H1 (cell line): ENCODE measurements around the gene ARHGAP32. TPM values are rescaled to one million over a fixed set of nuclear protein-coding genes. Genes with fewer than 3 reads are reported as not detected.

Source experiments
- CTCF ChIA-PET: fragments of 300-600 bp; sonication (Branson Sonifier 250); formaldehyde crosslinking; loops from one replicate; lab custom pipeline; 2021; ENCODE audit not compliant: partially characterized antibody; lab: Charles Lee
- POLR2A ChIA-PET: fragments of 300-600 bp; sonication (Branson Sonifier 250); formaldehyde crosslinking; loops from one replicate; lab custom pipeline; 2021; ENCODE audit warnings: inconsistent platforms; ENCODE audit not compliant: partially characterized antibody; lab: Charles Lee
- DNase-seq, 2 experiments: peaks; one replicate each; pipeline versions ENCODE4 v3.0.0 to v3.0.0-alpha.2; 2010 to 2022; ENCODE audit warnings: low spot score in 2 of 2, low read depth in 1 of 2, mixed read lengths in 1 of 2
- FAIRE-seq: peaks from 2 replicates; lab custom pipeline; 2011; peaks lifted over from hg19 to GRCh38; lab: Jason Lieb, UNC
- H2AFZ ChIP-seq: 2 replicates; pipeline ENCODE4 v1.8.1; 2012; ENCODE audit warnings: low read length, inconsistent platforms
- H2AK5ac ChIP-seq: 2 replicates; pipeline ENCODE4 v1.6.1; 2013; ENCODE audit warnings: low read depth, low read length
- H2BK120ac ChIP-seq: replicated peaks from 2 replicates; pipeline ENCODE3; 2013; ENCODE audit warnings: low read depth, low read length, inconsistent platforms
- H2BK12ac ChIP-seq: 2 replicates; pipeline ENCODE4 v1.6.1; 2013; ENCODE audit warnings: low read depth, low read length
- H2BK15ac ChIP-seq: 2 replicates; pipeline ENCODE4 v1.6.1; 2013; ENCODE audit warnings: low read length
- H2BK20ac ChIP-seq: 2 replicates; pipeline ENCODE4 v1.6.1; 2013; ENCODE audit warnings: low read length
- H2BK5ac ChIP-seq: 2 replicates; pipeline ENCODE4 v1.6.1; 2013; ENCODE audit warnings: low read depth, low read length
- H3K14ac ChIP-seq: 2 replicates; pipeline ENCODE4 v1.6.1; 2013; ENCODE audit warnings: inconsistent platforms; ENCODE audit not compliant: insufficient read length
- H3K18ac ChIP-seq: 2 replicates; pipeline ENCODE4 v1.6.1; 2013; ENCODE audit warnings: low read length; ENCODE audit errors: extremely low read depth
- H3K23ac ChIP-seq: 2 replicates; pipeline ENCODE4 v1.6.1; 2013; ENCODE audit warnings: inconsistent platforms; ENCODE audit not compliant: insufficient read length
- H3K23me2 ChIP-seq: 2 replicates; pipeline ENCODE4 v1.6.1; 2013; ENCODE audit warnings: low read depth, low read length
- H3K27ac ChIP-seq: 2 replicates; pipeline ENCODE4 v1.6.1; 2011; ENCODE audit warnings: low read depth, low read length, inconsistent platforms
- H3K27me3 ChIP-seq, 4 experiments: replicated peaks in 1 of 4; 1 replicate in 1 of 4; 2 replicates in 3 of 4; pipeline versions ENCODE4 v1.6.1 to v1.8.1; 2011 to 2013; ENCODE audit warnings: low read length in 3 of 4, mild to moderate bottlenecking in 3 of 4, inconsistent platforms in 2 of 4, mixed read lengths in 2 of 4, moderate library complexity in 1 of 4; ENCODE audit not compliant: control insufficient read depth in 3 of 4, insufficient read depth in 3 of 4; ENCODE audit errors: extremely low read depth in 1 of 4
- H3K36me3 ChIP-seq, 4 experiments: 2 replicates each; pipeline versions ENCODE4 v1.6.1 to v1.8.1; 2011 to 2013; ENCODE audit warnings: mild to moderate bottlenecking in 4 of 4, low read length in 3 of 4, moderate library complexity in 2 of 4, control low read depth in 1 of 4, inconsistent platforms in 1 of 4; ENCODE audit not compliant: insufficient read depth in 4 of 4, control insufficient read depth in 2 of 4
- H3K4ac ChIP-seq: replicated peaks from 2 replicates; pipeline ENCODE3; 2013; ENCODE audit warnings: low read length, low read depth, mixed read lengths, inconsistent platforms; ENCODE audit not compliant: insufficient read length
- H3K4me1 ChIP-seq, 4 experiments: replicated peaks in 1 of 4; 1 replicate in 1 of 4; 2 replicates in 3 of 4; pipeline versions ENCODE4 v1.6.1 to v1.8.1; 2011 to 2013; ENCODE audit warnings: low read length in 3 of 4, inconsistent platforms in 2 of 4, mixed read lengths in 1 of 4; ENCODE audit not compliant: insufficient read depth in 4 of 4, control insufficient read depth in 3 of 4
- H3K4me2 ChIP-seq, 2 experiments: 2 replicates each; pipeline versions ENCODE4 v1.6.1 to v1.8.1; 2011 to 2013; ENCODE audit warnings: low read depth in 2 of 2, low read length in 2 of 2, control low read depth in 1 of 2, inconsistent platforms in 1 of 2, mild to moderate bottlenecking in 1 of 2; ENCODE audit not compliant: insufficient read depth in 1 of 2
- H3K4me3 ChIP-seq, 4 experiments: fragments of 200-600, 300-600 bp in 1 of 4; sonication (generic), shearing (Covaris generic), sonication (Bioruptor Twin) in 1 of 4; 2 replicates each; pipeline versions ENCODE4 v1.5.1 to v1.8.1; 2011 to 2016; ENCODE audit warnings: low read length in 4 of 4, low read depth in 3 of 4, control low read depth in 2 of 4, inconsistent platforms in 2 of 4, mild to moderate bottlenecking in 2 of 4, mixed read lengths in 1 of 4, moderate library complexity in 1 of 4; ENCODE audit not compliant: insufficient read depth in 2 of 4; ENCODE audit errors: extremely low read depth in 1 of 4
- H3K56ac ChIP-seq: replicated peaks from 2 replicates; pipeline ENCODE3; 2013; ENCODE audit warnings: low read depth, mild to moderate bottlenecking, mixed read lengths, low read length, inconsistent platforms; ENCODE audit not compliant: insufficient read length
- H3K79me1 ChIP-seq: 2 replicates; pipeline ENCODE4 v1.6.1; 2013; ENCODE audit warnings: low read depth, low read length, control low read depth
- H3K79me2 ChIP-seq, 2 experiments: 2 replicates each; pipeline versions ENCODE4 v1.6.1 to v1.8.1; 2012 to 2013; ENCODE audit warnings: low read length in 2 of 2, mild to moderate bottlenecking in 2 of 2, inconsistent platforms in 1 of 2; ENCODE audit not compliant: insufficient read depth in 2 of 2, control insufficient read depth in 1 of 2
- H3K9ac ChIP-seq, 4 experiments: replicated peaks in 1 of 4; 1 replicate in 1 of 4; 2 replicates in 3 of 4; pipeline versions ENCODE4 v1.6.1 to v1.8.1; 2011 to 2013; ENCODE audit warnings: low read depth in 3 of 4, low read length in 3 of 4, control low read depth in 2 of 4, mild to moderate bottlenecking in 2 of 4, moderate library complexity in 2 of 4, inconsistent platforms in 1 of 4; ENCODE audit errors: extremely low read depth in 1 of 4
- H3K9me3 ChIP-seq, 2 experiments: 2 replicates each; pipeline versions ENCODE4 v1.6.1 to v1.8.1; 2012 to 2013; ENCODE audit warnings: mild to moderate bottlenecking in 2 of 2, moderate library complexity in 2 of 2, control low read depth in 1 of 2, inconsistent platforms in 1 of 2, low read depth in 1 of 2, low read length in 1 of 2, mixed read lengths in 1 of 2; ENCODE audit not compliant: insufficient read depth in 2 of 2
- H4K20me1 ChIP-seq, 2 experiments: replicated peaks in 1 of 2; 2 replicates each; pipeline versions ENCODE3 to v1.8.1; 2011 to 2013; ENCODE audit warnings: inconsistent platforms in 2 of 2, low read length in 2 of 2, mild to moderate bottlenecking in 1 of 2; ENCODE audit not compliant: insufficient read depth in 2 of 2, control insufficient read depth in 1 of 2
- H4K5ac ChIP-seq: 2 replicates; pipeline ENCODE4 v1.6.1; 2013; ENCODE audit warnings: low read length, low read depth, mixed read lengths, inconsistent platforms; ENCODE audit not compliant: insufficient read length
- H4K8ac ChIP-seq: 2 replicates; pipeline ENCODE4 v1.8.0; 2013; ENCODE audit warnings: mild to moderate bottlenecking, moderate library complexity, low read length, inconsistent platforms; ENCODE audit not compliant: insufficient read depth; ENCODE audit errors: extremely low read depth
- H4K91ac ChIP-seq: replicated peaks from 2 replicates; pipeline ENCODE3; 2013; ENCODE audit warnings: low read length, mixed read lengths, inconsistent platforms; ENCODE audit not compliant: insufficient read length
- CEBPB ChIP-seq: IDR thresholded peaks from 2 replicates; pipeline ENCODE4 v1.6.1; 2012; ENCODE audit warnings: low read depth, low read length
- CHD2 ChIP-seq: IDR thresholded peaks from 2 replicates; pipeline ENCODE4 v1.6.1; 2012; ENCODE audit warnings: low read length, improper control_type of control experiment
- CTBP2 ChIP-seq: IDR thresholded peaks from 2 replicates; pipeline ENCODE4 v1.7.0; 2011; ENCODE audit warnings: borderline replicate concordance, mild to moderate bottlenecking, moderate library complexity, mixed read lengths, low read length; ENCODE audit not compliant: insufficient read depth, insufficient read length
- KDM4A ChIP-seq: IDR thresholded peaks from one replicate; pipeline ENCODE4 v1.7.1; 2012; ENCODE audit warnings: low read depth, mild to moderate bottlenecking, moderate library complexity, low read length, inconsistent platforms; ENCODE audit not compliant: severe bottlenecking
- NRF1 ChIP-seq: IDR thresholded peaks from 2 replicates; pipeline ENCODE4 v1.6.1; 2011; ENCODE audit warnings: mild to moderate bottlenecking, low read depth, low read length, improper control_type of control experiment
- RAD21 ChIP-seq, 2 experiments: IDR thresholded peaks in 1 of 2; conservative IDR thresholded peaks in 1 of 2; 2 replicates each; pipeline ENCODE4 v1.6.1; 2011; ENCODE audit warnings: low read depth in 2 of 2, low read length in 2 of 2, improper control_type of control experiment in 1 of 2, inconsistent platforms in 1 of 2, mild to moderate bottlenecking in 1 of 2, moderate library complexity in 1 of 2
- RBBP5 ChIP-seq: IDR thresholded peaks from 2 replicates; pipeline ENCODE4 v1.7.1; 2012; ENCODE audit warnings: low read depth, mild to moderate bottlenecking, inconsistent platforms, low read length, moderate library complexity, borderline replicate concordance
- SIN3A ChIP-seq, 2 experiments: IDR thresholded peaks in 1 of 2; conservative IDR thresholded peaks in 1 of 2; 2 replicates each; pipeline ENCODE4 v1.6.1; 2011 to 2012; ENCODE audit warnings: low read length in 2 of 2, improper control_type of control experiment in 1 of 2, low read depth in 1 of 2, mild to moderate bottlenecking in 1 of 2
- TAF7 ChIP-seq: optimal IDR thresholded peaks from 2 replicates; pipeline ENCODE3; 2011; ENCODE audit warnings: low read depth, mild to moderate bottlenecking, inconsistent platforms, low read length, moderate library complexity, borderline replicate concordance
- WGBS, 2 experiments: shearing (Covaris generic) in 1 of 2; methylation state at CpG; one replicate each; pipeline versions ENCODE4 v1.1.6 to v1.1.7; 2013 to 2015; ENCODE audit warnings: low lambda C conversion rate in 2 of 2, mixed read lengths in 2 of 2, inconsistent platforms in 1 of 2, low coverage in 1 of 2, missing lambda C conversion rate in 1 of 2; ENCODE audit not compliant: insufficient replicate concordance in 2 of 2, insufficient coverage in 1 of 2, insufficient read length in 1 of 2; ENCODE audit errors: extremely low coverage in 1 of 2, missing lambda C conversion rate in 1 of 2; 5-methylcytosine and 5-hydroxymethylcytosine counted together
- polyA plus RNA-seq, 7 experiments: library from polyadenylated mRNA; depleted of rRNA in 3 of 7; stranded (reverse) in 5 of 7; unstranded in 2 of 7; fragments of >200 nt in 5 of 7; fragments of 200-250 nt in 2 of 7; gene quantifications; 1 replicate in 5 of 7; 2 replicates in 1 of 7; 4 replicates in 1 of 7; pipeline versions ENCODE4 v1.2.1 to v1.2.3, GENCODE V29; 2011 to 2013; ENCODE audit warnings: missing spikeins in 2 of 7, mixed read lengths in 2 of 7
- total RNA-seq: library from RNA; stranded (reverse); fragmentation: NEBNext Ultra II Directional; extraction: Animal tissue kit (Norgen Biotek cat#: 25700); gene quantifications from 2 replicates; pipeline ENCODE4 v1.2.1, GENCODE V29; 2021
- TF ChIP-seq, protein P1 (sequence below): IDR thresholded peaks from 2 replicates; pipeline ENCODE4 v1.6.1; 2011; ENCODE audit warnings: low read length, improper control_type of control experiment

The ARHGAP32 gene
- total and polyA plus RNA-seq, 2 of the 8 experiments (the other 6 are each of a cell fraction or from before 2014, with no cell fraction given): 13.7 to 30.0 TPM

DNA sequence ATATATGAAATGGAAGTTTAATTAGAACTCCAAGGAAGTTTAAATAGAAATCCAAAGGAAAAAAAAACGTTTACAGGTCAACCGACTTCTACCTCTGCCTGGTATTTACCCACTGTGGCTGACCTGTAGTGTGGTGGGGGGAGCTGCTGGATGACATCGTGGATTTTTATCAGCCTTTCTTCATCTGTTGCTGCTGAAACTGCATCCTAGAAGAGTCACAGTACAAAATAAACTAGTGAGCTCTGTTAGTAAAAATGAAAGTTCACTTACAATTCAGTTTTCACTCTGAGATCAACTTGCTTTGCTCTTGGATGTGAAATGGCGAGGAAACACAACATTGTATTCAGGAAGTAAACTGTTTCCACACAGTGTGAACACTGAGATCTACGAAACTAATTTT is 206.2 kb downstream of the ARHGAP32 start:
- Histone ChIP-seq H3K56ac (no peak overlapping the region), H3K23ac (no peak overlapping the region), H3K36me3 (peaks cover 0 to 7% (median 2%) of the 10 kb centered on the region in 4 experiments; a peak in 3 of 8 replicates), H2BK15ac (no peak overlapping the region), H3K18ac (no peak overlapping the region), H4K8ac (no peak overlapping the region), H3K9me3 (no peaks in the 10 kb centered on the region), H3K4ac (no peak overlapping the region), H3K4me3 (no peak overlapping the region), H2AK5ac (no peak overlapping the region), H3K79me2 (no peaks in the 10 kb centered on the region), H3K9ac (no peak overlapping the region), H2BK12ac (no peak overlapping the region), H3K14ac (no peak overlapping the region), H2BK20ac (no peak overlapping the region), H3K27me3 (no peaks in the 10 kb centered on the region), H4K91ac (no peak overlapping the region), H3K27ac (no peak overlapping the region), H3K4me2 (no peak overlapping the region), H2AFZ (no peak overlapping the region), H4K20me1 (no peaks in the 10 kb centered on the region)
- no peak for FAIRE-seq
- no peak for DNase-seq
- POLR2A ChIA-PET: no interaction called here
- WGBS, 2 experiments: 83% methylated on average over 5 of the region's 5 CpGs; no CpG with 5 or more reads in 1 of the 2 experiments
- TF ChIP-seq CEBPB (no peak), SIN3A (conservative IDR thresholded peaks at IDR 0.05 in 1 of 2, IDR thresholded peaks at IDR 0.05 in 1 of 2; ENCODE audit: low read depth in 1 of 2, low read length in 2 of 2) (no peak), RBBP5 (no peak), TAF7 (no peak), CTBP2 (no peak), KDM4A (no peak), NRF1 (no peak), CHD2 (no peak), RAD21 (IDR thresholded peaks at IDR 0.05 in 1 of 2, conservative IDR thresholded peaks at IDR 0.05 in 1 of 2; ENCODE audit: low read depth in 2 of 2, low read length in 2 of 2) (no peak)
- TF ChIP-seq, protein P1, sequence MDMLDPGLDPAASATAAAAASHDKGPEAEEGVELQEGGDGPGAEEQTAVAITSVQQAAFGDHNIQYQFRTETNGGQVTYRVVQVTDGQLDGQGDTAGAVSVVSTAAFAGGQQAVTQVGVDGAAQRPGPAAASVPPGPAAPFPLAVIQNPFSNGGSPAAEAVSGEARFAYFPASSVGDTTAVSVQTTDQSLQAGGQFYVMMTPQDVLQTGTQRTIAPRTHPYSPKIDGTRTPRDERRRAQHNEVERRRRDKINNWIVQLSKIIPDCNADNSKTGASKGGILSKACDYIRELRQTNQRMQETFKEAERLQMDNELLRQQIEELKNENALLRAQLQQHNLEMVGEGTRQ: no peak
- TF ChIP-seq, all 59 proteins: peak for 0
- no peak overlapping the region for H2BK5ac ChIP-seq
- no peaks in the 10 kb centered on the region for H3K79me1 ChIP-seq
- no peaks in the 10 kb centered on the region for H3K4me1 ChIP-seq
- H3K23me2 ChIP-seq: no peaks in the 10 kb centered on the region; the same call in 1 of the 2 replicates
- CTCF ChIA-PET: interaction anchor here (0.7 to 1.7 kb wide), 5 partner anchors 9 to 92 kb away, joined by 3 to 6 read pairs (median 3); no protein-coding TSS in a partner anchor
- H4K5ac ChIP-seq: no peak overlapping the region
- no peak overlapping the region for H2BK120ac ChIP-seq
